NK-92 (cell line): ENCODE data around the gene SCGB1C2.

Experiments
- DNase-seq: peaks from one replicate; lab custom pipeline; 2025; ENCODE audit not compliant: unreplicated experiment; lab: John Stamatoyannopoulos, UW

The SCGB1C2 gene

GRCh38 chr17:170130-170670 is 32.8 kb downstream of the SCGB1C2 start:
- no peak for DNase-seq

- DNase-seq, result no peak
These were observed 34.5 kb downstream of the SCGB1C2 start for GRCh38 chr17:171871-172270.

- DNase-seq, result no peak
These were observed 35.0 kb downstream of the SCGB1C2 start for GRCh38 chr17:172401-172800.

- no peak for DNase-seq
These were observed 36.0 kb downstream of the SCGB1C2 start for GRCh38 chr17:173166-173911.

- no peak for DNase-seq
These were observed 39.8 kb downstream of the SCGB1C2 start for GRCh38 chr17:177155-177554.

- no peak for DNase-seq
These were observed 40.4 kb downstream of the SCGB1C2 start for GRCh38 chr17:177762-178161.

- no peak for DNase-seq
These were observed 41.1 kb downstream of the SCGB1C2 start for GRCh38 chr17:178292-179065.

- DNase-seq, result no peak
These were observed 41.7 kb downstream of the SCGB1C2 start for GRCh38 chr17:179066-179432.

GRCh38 chr17:179781-180380 is 42.5 kb downstream of the SCGB1C2 start:
- DNase-seq, result no peak

- no peak for DNase-seq
These were observed 43.2 kb downstream of the SCGB1C2 start for GRCh38 chr17:180381-181244.

GRCh38 chr17:181245-182049 is 44.1 kb downstream of the SCGB1C2 start, which contains the start of gene DOC2B:
Gene DOC2B (minus strand): TSS chr17:181650. CDS start chr17:181479, 171 bp downstream.
- DNase-seq, result no peak

- no peak for DNase-seq
These were observed 44.8 kb downstream of the SCGB1C2 start for GRCh38 chr17:182050-182751.

- DNase-seq, result no peak
These were observed 45.7 kb downstream of the SCGB1C2 start for GRCh38 chr17:183021-183420.

GRCh38 chr17:185445-186138 is 48.2 kb downstream of the SCGB1C2 start:
- DNase-seq, result no peak

GRCh38 chr17:187130-187529 is 49.8 kb downstream of the SCGB1C2 start:
- DNase-seq, result no peak
